WTC11 (cell line): Measurements from ENCODE around the gene LSM2. TPM values are rescaled to one million over a fixed set of nuclear protein-coding genes. Genes with fewer than 3 reads are reported as not detected.

Experiments
- ATAC-seq: fragments of 200-7000 bp; cut with Tn5 transposase; 2 replicates; pipeline ENCODE4 v1.10.0; 2021; ENCODE audit warnings: mild to moderate bottlenecking, moderate library complexity
- CTCF ChIA-PET: fragments of 300-600 bp; sonication (Branson Sonifier 250); formaldehyde crosslinking; loops from one replicate; lab custom pipeline; 2021; ENCODE audit warnings: antibody characterized with exemption; lab: Charles Lee
- POLR2A ChIA-PET: fragments of 350-600 bp; sonication (Branson Sonifier 250); formaldehyde crosslinking; loops from one replicate; lab custom pipeline; 2021; ENCODE audit warnings: antibody characterized with exemption; lab: Charles Lee
- DNase-seq: peaks from one replicate; pipeline ENCODE4 v3.0.0; 2021; ENCODE audit warnings: low spot score
- H3K27ac Mint-ChIP-seq: 2 replicates; pipeline ENCODE4 v1.8.0; 2021; ENCODE audit warnings: mixed read lengths
- H3K27me3 Mint-ChIP-seq: 2 replicates; pipeline ENCODE4 v1.8.0; 2021; ENCODE audit warnings: low read depth, mild to moderate bottlenecking, moderate library complexity, mixed read lengths
- H3K36me3 Mint-ChIP-seq: 2 replicates; pipeline ENCODE4 v1.8.0; 2021; ENCODE audit warnings: mixed read lengths
- H3K4me1 Mint-ChIP-seq: 2 replicates; pipeline ENCODE4 v1.8.0; 2022; ENCODE audit warnings: mixed read lengths
- H3K4me3 Mint-ChIP-seq: 2 replicates; pipeline ENCODE4 v1.8.0; 2021; ENCODE audit warnings: mild to moderate bottlenecking, moderate library complexity, mixed read lengths
- H3K9me3 Mint-ChIP-seq: 2 replicates; pipeline ENCODE4 v1.8.0; 2021; ENCODE audit warnings: mixed read lengths
- ATF3 ChIP-seq: sonication (generic); formaldehyde crosslinking; conservative IDR thresholded peaks from 2 replicates; pipeline ENCODE4 v1.8.1; 2022; ENCODE audit warnings: mild to moderate bottlenecking, missing genetic modification reagents
- CTCF ChIP-seq: fragments of 200-600 bp; IDR thresholded peaks from 2 replicates; pipeline ENCODE4 v1.8.0; 2022; ENCODE audit warnings: antibody characterized with exemption
- GTF2I ChIP-seq: fragments of 250-450 bp; sonication (Bioruptor Pico); conservative IDR thresholded peaks from 2 replicates; pipeline ENCODE4 v1.4.0; 2021; ENCODE audit warnings: mild to moderate bottlenecking
- MAX ChIP-seq: sonication (generic); formaldehyde crosslinking; IDR thresholded peaks from 2 replicates; pipeline ENCODE4 v1.8.0; 2022; ENCODE audit warnings: mild to moderate bottlenecking, missing genetic modification reagents
- MXD4 ChIP-seq: fragments of 250-450 bp; sonication (Bioruptor Pico); IDR thresholded peaks from 2 replicates; pipeline ENCODE4 v1.8.0; 2021; ENCODE audit warnings: mild to moderate bottlenecking, moderate library complexity, borderline replicate concordance
- PRRX2 ChIP-seq: fragments of 250-450 bp; sonication (Bioruptor Pico); IDR thresholded peaks from 2 replicates; pipeline ENCODE4 v1.8.0; 2021; ENCODE audit warnings: mild to moderate bottlenecking
- TEAD1 ChIP-seq: sonication (generic); formaldehyde crosslinking; IDR thresholded peaks from 2 replicates; pipeline ENCODE4 v1.8.0; 2022; ENCODE audit warnings: mild to moderate bottlenecking, missing genetic modification reagents
- ZMAT4 ChIP-seq: fragments of 250-450 bp; sonication (Bioruptor Pico); IDR thresholded peaks from 2 replicates; pipeline ENCODE4 v1.9.0; 2021; ENCODE audit warnings: mild to moderate bottlenecking
- ZNF121 ChIP-seq: sonication (generic); formaldehyde crosslinking; IDR thresholded peaks from 2 replicates; pipeline ENCODE4 v1.8.0; 2023; ENCODE audit warnings: missing genetic modification reagents
- ZNF281 ChIP-seq: sonication (generic); formaldehyde crosslinking; IDR thresholded peaks from 2 replicates; pipeline ENCODE4 v1.8.0; 2023; ENCODE audit warnings: mild to moderate bottlenecking, missing genetic modification reagents
- ZNF512 ChIP-seq: sonication (generic); formaldehyde crosslinking; IDR thresholded peaks from 2 replicates; pipeline ENCODE4 v1.8.1; 2022; ENCODE audit warnings: missing genetic modification reagents, borderline replicate concordance
- total RNA-seq: library from RNA; stranded (reverse); gene quantifications from 3 replicates; pipeline ENCODE4 v1.2.3, GENCODE V29; 2021
- TF ChIP-seq, protein P1 (sequence below): sonication (generic); formaldehyde crosslinking; IDR thresholded peaks from 2 replicates; pipeline ENCODE4 v1.8.1; 2022; ENCODE audit warnings: mild to moderate bottlenecking, moderate library complexity, missing genetic modification reagents
- TF ChIP-seq, protein P2 (sequence below): fragments of 250-450 bp; sonication (Bioruptor Pico); IDR thresholded peaks from 2 replicates; pipeline ENCODE4 v1.9.0; 2021; ENCODE audit warnings: mild to moderate bottlenecking
- TF ChIP-seq, protein P3 (sequence below): sonication (generic); formaldehyde crosslinking; IDR thresholded peaks from 2 replicates; pipeline ENCODE4 v1.8.1; 2023; ENCODE audit warnings: mild to moderate bottlenecking, missing genetic modification reagents
- TF ChIP-seq, protein P4 (sequence below): sonication (generic); formaldehyde crosslinking; IDR thresholded peaks from 2 replicates; pipeline ENCODE4 v1.8.1; 2023; ENCODE audit warnings: mild to moderate bottlenecking, missing genetic modification reagents, borderline replicate concordance
- TF ChIP-seq, protein P5 (sequence below): sonication (generic); formaldehyde crosslinking; IDR thresholded peaks from 2 replicates; pipeline ENCODE4 v1.8.1; 2022; ENCODE audit warnings: low read depth, missing genetic modification reagents, borderline replicate concordance

The LSM2 gene
- total RNA-seq, 1 experiment from 2014 or later: 104 TPM

DNA sequence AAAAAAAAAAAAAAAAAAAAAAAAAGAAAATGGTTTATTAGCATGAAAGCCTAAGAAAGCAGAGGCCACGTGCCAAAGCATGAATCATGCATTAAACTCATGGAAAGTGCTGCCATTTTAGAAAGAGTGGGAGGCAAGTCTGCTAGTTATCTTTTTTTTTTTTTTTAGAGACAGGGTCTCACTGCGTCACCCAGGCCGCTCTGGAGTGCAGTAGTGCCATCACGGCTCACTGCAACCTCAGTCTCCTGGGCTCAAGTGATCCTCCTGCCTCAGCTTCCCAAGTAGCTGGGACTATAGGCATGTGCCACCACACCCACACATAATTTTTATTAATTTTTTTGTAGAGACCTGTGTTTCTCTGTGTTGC is 34.8 kb downstream of the LSM2 start:
- Mint-ChIP-seq H3K4me3 (no peak overlapping the region), H3K27ac (no peak overlapping the region), H3K4me1 (0 out of 2 replicates have a peak, but pooled peaks cover 2% of the 10 kb centered on the region), H3K36me3 (no peaks in the 10 kb centered on the region), H3K9me3 (no peaks in the 10 kb centered on the region), H3K27me3 (no peaks in the 10 kb centered on the region; the same call in 1 of the 2 replicates)
- DNase-seq: no peak
- ChIA-PET POLR2A (interaction anchor here (0.7 kb wide), 1 partner anchor 61 kb away, joined by 6 read pairs; no protein-coding TSS in a partner anchor), CTCF (interaction anchor here (1.4 to 3.0 kb wide), 7 partner anchors 19 to 111 kb away, joined by 3 to 16 read pairs (median 13); partner anchors contain the start of genes HSPA1B, LSM2, MSH5 and NEU1)
- no peak for ATAC-seq
- TF ChIP-seq CTCF (no peak), ZMAT4 (CRISPR knock-in tag) (no peak), MAX (CRISPR knock-in tag) (no peak), ATF3 (CRISPR knock-in tag) (no peak), GTF2I (CRISPR knock-in tag) (no peak), PRRX2 (CRISPR knock-in tag) (no peak), MXD4 (CRISPR knock-in tag) (no peak), ZNF512 (CRISPR knock-in tag) (no peak), TEAD1 (no peak), ZNF121 (CRISPR knock-in tag) (no peak), ZNF281 (CRISPR knock-in tag) (no peak)
- TF ChIP-seq, protein P1, sequence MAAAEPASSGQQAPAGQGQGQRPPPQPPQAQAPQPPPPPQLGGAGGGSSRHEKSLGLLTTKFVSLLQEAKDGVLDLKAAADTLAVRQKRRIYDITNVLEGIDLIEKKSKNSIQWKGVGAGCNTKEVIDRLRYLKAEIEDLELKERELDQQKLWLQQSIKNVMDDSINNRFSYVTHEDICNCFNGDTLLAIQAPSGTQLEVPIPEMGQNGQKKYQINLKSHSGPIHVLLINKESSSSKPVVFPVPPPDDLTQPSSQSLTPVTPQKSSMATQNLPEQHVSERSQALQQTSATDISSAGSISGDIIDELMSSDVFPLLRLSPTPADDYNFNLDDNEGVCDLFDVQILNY (CRISPR knock-in tag): no peak
- TF ChIP-seq, protein P2, sequence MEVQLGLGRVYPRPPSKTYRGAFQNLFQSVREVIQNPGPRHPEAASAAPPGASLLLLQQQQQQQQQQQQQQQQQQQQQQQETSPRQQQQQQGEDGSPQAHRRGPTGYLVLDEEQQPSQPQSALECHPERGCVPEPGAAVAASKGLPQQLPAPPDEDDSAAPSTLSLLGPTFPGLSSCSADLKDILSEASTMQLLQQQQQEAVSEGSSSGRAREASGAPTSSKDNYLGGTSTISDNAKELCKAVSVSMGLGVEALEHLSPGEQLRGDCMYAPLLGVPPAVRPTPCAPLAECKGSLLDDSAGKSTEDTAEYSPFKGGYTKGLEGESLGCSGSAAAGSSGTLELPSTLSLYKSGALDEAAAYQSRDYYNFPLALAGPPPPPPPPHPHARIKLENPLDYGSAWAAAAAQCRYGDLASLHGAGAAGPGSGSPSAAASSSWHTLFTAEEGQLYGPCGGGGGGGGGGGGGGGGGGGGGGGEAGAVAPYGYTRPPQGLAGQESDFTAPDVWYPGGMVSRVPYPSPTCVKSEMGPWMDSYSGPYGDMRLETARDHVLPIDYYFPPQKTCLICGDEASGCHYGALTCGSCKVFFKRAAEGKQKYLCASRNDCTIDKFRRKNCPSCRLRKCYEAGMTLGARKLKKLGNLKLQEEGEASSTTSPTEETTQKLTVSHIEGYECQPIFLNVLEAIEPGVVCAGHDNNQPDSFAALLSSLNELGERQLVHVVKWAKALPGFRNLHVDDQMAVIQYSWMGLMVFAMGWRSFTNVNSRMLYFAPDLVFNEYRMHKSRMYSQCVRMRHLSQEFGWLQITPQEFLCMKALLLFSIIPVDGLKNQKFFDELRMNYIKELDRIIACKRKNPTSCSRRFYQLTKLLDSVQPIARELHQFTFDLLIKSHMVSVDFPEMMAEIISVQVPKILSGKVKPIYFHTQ (CRISPR knock-in tag): no peak
- TF ChIP-seq, protein P3, sequence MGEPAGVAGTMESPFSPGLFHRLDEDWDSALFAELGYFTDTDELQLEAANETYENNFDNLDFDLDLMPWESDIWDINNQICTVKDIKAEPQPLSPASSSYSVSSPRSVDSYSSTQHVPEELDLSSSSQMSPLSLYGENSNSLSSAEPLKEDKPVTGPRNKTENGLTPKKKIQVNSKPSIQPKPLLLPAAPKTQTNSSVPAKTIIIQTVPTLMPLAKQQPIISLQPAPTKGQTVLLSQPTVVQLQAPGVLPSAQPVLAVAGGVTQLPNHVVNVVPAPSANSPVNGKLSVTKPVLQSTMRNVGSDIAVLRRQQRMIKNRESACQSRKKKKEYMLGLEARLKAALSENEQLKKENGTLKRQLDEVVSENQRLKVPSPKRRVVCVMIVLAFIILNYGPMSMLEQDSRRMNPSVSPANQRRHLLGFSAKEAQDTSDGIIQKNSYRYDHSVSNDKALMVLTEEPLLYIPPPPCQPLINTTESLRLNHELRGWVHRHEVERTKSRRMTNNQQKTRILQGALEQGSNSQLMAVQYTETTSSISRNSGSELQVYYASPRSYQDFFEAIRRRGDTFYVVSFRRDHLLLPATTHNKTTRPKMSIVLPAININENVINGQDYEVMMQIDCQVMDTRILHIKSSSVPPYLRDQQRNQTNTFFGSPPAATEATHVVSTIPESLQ (CRISPR knock-in tag): no peak
- TF ChIP-seq, protein P4, sequence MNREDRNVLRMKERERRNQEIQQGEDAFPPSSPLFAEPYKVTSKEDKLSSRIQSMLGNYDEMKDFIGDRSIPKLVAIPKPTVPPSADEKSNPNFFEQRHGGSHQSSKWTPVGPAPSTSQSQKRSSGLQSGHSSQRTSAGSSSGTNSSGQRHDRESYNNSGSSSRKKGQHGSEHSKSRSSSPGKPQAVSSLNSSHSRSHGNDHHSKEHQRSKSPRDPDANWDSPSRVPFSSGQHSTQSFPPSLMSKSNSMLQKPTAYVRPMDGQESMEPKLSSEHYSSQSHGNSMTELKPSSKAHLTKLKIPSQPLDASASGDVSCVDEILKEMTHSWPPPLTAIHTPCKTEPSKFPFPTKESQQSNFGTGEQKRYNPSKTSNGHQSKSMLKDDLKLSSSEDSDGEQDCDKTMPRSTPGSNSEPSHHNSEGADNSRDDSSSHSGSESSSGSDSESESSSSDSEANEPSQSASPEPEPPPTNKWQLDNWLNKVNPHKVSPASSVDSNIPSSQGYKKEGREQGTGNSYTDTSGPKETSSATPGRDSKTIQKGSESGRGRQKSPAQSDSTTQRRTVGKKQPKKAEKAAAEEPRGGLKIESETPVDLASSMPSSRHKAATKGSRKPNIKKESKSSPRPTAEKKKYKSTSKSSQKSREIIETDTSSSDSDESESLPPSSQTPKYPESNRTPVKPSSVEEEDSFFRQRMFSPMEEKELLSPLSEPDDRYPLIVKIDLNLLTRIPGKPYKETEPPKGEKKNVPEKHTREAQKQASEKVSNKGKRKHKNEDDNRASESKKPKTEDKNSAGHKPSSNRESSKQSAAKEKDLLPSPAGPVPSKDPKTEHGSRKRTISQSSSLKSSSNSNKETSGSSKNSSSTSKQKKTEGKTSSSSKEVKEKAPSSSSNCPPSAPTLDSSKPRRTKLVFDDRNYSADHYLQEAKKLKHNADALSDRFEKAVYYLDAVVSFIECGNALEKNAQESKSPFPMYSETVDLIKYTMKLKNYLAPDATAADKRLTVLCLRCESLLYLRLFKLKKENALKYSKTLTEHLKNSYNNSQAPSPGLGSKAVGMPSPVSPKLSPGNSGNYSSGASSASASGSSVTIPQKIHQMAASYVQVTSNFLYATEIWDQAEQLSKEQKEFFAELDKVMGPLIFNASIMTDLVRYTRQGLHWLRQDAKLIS (CRISPR knock-in tag): no peak
- TF ChIP-seq, protein P5, sequence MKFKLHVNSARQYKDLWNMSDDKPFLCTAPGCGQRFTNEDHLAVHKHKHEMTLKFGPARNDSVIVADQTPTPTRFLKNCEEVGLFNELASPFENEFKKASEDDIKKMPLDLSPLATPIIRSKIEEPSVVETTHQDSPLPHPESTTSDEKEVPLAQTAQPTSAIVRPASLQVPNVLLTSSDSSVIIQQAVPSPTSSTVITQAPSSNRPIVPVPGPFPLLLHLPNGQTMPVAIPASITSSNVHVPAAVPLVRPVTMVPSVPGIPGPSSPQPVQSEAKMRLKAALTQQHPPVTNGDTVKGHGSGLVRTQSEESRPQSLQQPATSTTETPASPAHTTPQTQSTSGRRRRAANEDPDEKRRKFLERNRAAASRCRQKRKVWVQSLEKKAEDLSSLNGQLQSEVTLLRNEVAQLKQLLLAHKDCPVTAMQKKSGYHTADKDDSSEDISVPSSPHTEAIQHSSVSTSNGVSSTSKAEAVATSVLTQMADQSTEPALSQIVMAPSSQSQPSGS: no peak
